ENCODE results near the gene SPPL2B. TPM values are rescaled to one million over a fixed set of nuclear protein-coding genes. Genes with fewer than 3 reads are reported as not detected.

SPPL2B gene
- total and polyA plus RNA-seq, 4 donors = 9.5 to 34.6 (median 21.4) TPM

DNA sequence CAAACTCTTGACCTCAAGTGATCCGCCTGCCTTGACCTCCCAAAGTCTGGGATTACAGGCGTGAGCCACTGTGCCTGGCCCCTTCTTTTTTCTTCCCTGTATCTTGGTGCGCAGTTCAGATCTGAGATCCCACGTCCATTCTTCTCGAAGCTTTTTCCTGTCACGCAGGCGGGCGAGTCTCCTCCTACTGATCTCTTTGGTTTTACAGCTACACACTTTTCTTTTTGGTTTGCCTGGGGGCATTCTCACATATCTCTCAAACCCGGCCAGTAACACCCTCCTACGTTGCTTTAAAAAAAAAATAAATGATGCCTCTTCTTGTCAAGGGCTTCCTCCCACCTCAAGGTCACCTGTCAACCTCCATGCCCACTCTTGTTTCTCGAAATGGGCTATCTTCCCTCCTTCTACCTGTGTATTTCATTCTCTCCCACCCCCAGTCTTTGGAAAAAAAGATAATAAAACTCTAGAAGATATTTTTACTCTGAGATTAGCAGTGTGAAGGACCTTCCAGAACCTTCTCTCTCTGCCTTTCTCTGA, 43.7 kb downstream of the SPPL2B start:
- DNase-seq (ENCODE audit: low spot score) = no peak
- H3K36me3 ChIP-seq (ENCODE audit: control insufficient read depth in 4 of 4, insufficient read depth in 3 of 4, low read depth in 1 of 4, low read length in 3 of 4) = no peaks in the 10 kb centered on the region
- 55% methylated on average over 11 of the region's 11 CpGs for WGBS
- H3K27ac ChIP-seq (ENCODE audit: low read depth in 1 of 2, low read length in 2 of 2) = no peak overlapping the region
- H3K27me3 ChIP-seq (ENCODE audit: control insufficient read depth in 4 of 4, insufficient read depth in 4 of 4, low read length in 3 of 4) = no peaks in the 10 kb centered on the region
- H3K9me3 ChIP-seq (ENCODE audit: control insufficient read depth in 4 of 4, low read length in 3 of 4) = peaks cover 0 to 3% (median under 1%) of the 10 kb centered on the region in 4 donors
- no peak overlapping the region for H3K9ac ChIP-seq (ENCODE audit: low read depth in 1 of 2, low read length in 2 of 2)
- H3K4me1 ChIP-seq (ENCODE audit: control insufficient read depth in 4 of 4, insufficient read depth in 4 of 4, low read length in 3 of 4) = no peaks in the 10 kb centered on the region
- no peak overlapping the region for H3K4me3 ChIP-seq (ENCODE audit: low read depth in 1 of 3, low read length in 3 of 3)
- TF ChIP-seq, protein P1, sequence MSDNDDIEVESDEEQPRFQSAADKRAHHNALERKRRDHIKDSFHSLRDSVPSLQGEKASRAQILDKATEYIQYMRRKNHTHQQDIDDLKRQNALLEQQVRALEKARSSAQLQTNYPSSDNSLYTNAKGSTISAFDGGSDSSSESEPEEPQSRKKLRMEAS (IDR thresholded peaks at IDR 0.05) = no peak
- no peak for TF ChIP-seq HNF4A (conservative IDR thresholded peaks at IDR 0.05)
- no peak for TF ChIP-seq TAF1 (conservative IDR thresholded peaks at IDR 0.05)
- no peak for TF ChIP-seq EGR1 (IDR thresholded peaks at IDR 0.05; ENCODE audit: low read depth in 2 of 2)
- no peak for TF ChIP-seq HNF4G (IDR thresholded peaks at IDR 0.05)
- TF ChIP-seq GABPA (IDR thresholded peaks at IDR 0.05 in 1 of 2, conservative IDR thresholded peaks at IDR 0.05 in 1 of 2) = no peak
- TF ChIP-seq ZBTB33 (IDR thresholded peaks at IDR 0.05) = no peak
- TF ChIP-seq CTCF (IDR thresholded peaks at IDR 0.05; ENCODE audit: low read depth, low read length, missing input control) = no peak
- TF ChIP-seq JUND (IDR thresholded peaks at IDR 0.05) = no peak
- TF ChIP-seq FOXA2 (IDR thresholded peaks at IDR 0.05) = no peak
- no peak for TF ChIP-seq FOXA1 (IDR thresholded peaks at IDR 0.05)
- TF ChIP-seq REST (IDR thresholded peaks at IDR 0.05) = no peak
- TF ChIP-seq YY1 (IDR thresholded peaks at IDR 0.05) = no peak
- TF ChIP-seq RAD21 (IDR thresholded peaks at IDR 0.05) = no peak
- no peak for TF ChIP-seq ATF3 (IDR thresholded peaks at IDR 0.05)

DNA sequence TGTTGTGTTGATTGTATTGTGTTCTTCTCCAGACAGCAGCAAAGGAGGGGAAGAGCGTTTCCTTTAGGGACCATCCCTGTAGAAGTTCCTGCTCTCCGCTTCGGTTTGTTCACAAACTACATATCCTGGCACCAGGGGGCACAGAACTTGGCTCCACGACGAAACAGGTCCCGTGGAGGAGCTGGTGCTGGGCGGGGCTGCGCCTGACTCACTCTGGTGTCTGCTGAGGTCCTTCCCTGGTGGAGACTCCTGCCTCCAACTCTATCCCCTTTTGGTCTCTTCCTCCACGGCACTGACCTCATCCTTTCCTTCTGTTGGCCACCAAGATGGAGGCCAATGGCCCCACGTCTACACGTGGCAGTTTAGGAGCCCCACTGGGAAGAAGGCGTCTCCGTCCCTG, 46.3 kb downstream of the SPPL2B start:
- 85% methylated on average over 13 of the region's 13 CpGs for WGBS
- H3K4me1 ChIP-seq (ENCODE audit: control insufficient read depth in 4 of 4, insufficient read depth in 4 of 4, low read length in 3 of 4) = no peaks in the 10 kb centered on the region
- H3K27me3 ChIP-seq (ENCODE audit: control insufficient read depth in 4 of 4, insufficient read depth in 4 of 4, low read length in 3 of 4) = no peaks in the 10 kb centered on the region
- H3K27ac ChIP-seq (ENCODE audit: low read depth in 1 of 2, low read length in 2 of 2) = no peak overlapping the region
- H3K9ac ChIP-seq (ENCODE audit: low read depth in 1 of 2, low read length in 2 of 2) = no peak overlapping the region
- no peak overlapping the region for H3K4me3 ChIP-seq (ENCODE audit: low read depth in 1 of 3, low read length in 3 of 3)
- TF ChIP-seq HNF4A (conservative IDR thresholded peaks at IDR 0.05) (no peak), REST (IDR thresholded peaks at IDR 0.05) (no peak), FOXA2 (IDR thresholded peaks at IDR 0.05) (no peak), ATF3 (IDR thresholded peaks at IDR 0.05) (no peak), FOXA1 (IDR thresholded peaks at IDR 0.05) (no peak)
- no peaks in the 10 kb centered on the region for H3K36me3 ChIP-seq (ENCODE audit: control insufficient read depth in 4 of 4, insufficient read depth in 3 of 4, low read depth in 1 of 4, low read length in 3 of 4)
- peaks cover 0 to under 1% (median 0%) of the 10 kb centered on the region in 4 donors for H3K9me3 ChIP-seq (ENCODE audit: control insufficient read depth in 4 of 4, low read length in 3 of 4)
- no peak for DNase-seq (ENCODE audit: low spot score)

All from liver (tissue), 9 donors.